Astrocyte (in vitro differentiated cells and primary cell): Measurements from ENCODE around the gene USP54. TPM values are rescaled to one million over a fixed set of nuclear protein-coding genes. Genes with fewer than 3 reads are reported as not detected.

Experiments
- DNase-seq: peaks from one replicate; pipeline ENCODE4 v3.0.0-alpha.2; 2010; ENCODE audit warnings: low read depth
- FAIRE-seq: peaks from 2 replicates; lab custom pipeline; 2011; peaks lifted over from hg19 to GRCh38; lab: Jason Lieb, UNC
- H2AFZ ChIP-seq: 2 replicates; pipeline ENCODE4 v1.6.0; 2012; ENCODE audit warnings: low read depth, low read length, inconsistent platforms
- H3K27ac ChIP-seq: 2 replicates; pipeline ENCODE4 v1.5.1; 2011; ENCODE audit warnings: low read depth, low read length, inconsistent platforms
- H3K27me3 ChIP-seq: 2 replicates; pipeline ENCODE4 v1.6.0; 2011; ENCODE audit warnings: low read length, inconsistent platforms; ENCODE audit not compliant: insufficient read depth
- H3K36me3 ChIP-seq: 2 replicates; pipeline ENCODE4 v1.5.1; 2011; ENCODE audit warnings: low read length, inconsistent platforms; ENCODE audit not compliant: insufficient read depth
- H3K4me1 ChIP-seq: 2 replicates; pipeline ENCODE4 v1.5.1; 2011; ENCODE audit warnings: low read length, inconsistent platforms; ENCODE audit not compliant: insufficient read depth
- H3K4me2 ChIP-seq: 2 replicates; pipeline ENCODE4 v1.6.0; 2012; ENCODE audit warnings: low read length, inconsistent platforms
- H3K4me3 ChIP-seq: 2 replicates; pipeline ENCODE4 v1.5.1; 2011; ENCODE audit warnings: low read depth, mild to moderate bottlenecking, low read length, inconsistent platforms; ENCODE audit not compliant: insufficient read depth
- H3K79me2 ChIP-seq: 2 replicates; pipeline ENCODE4 v1.6.0; 2012; ENCODE audit warnings: mild to moderate bottlenecking, low read length, inconsistent platforms; ENCODE audit not compliant: insufficient read depth
- H3K9ac ChIP-seq: 2 replicates; pipeline ENCODE4 v1.6.0; 2012; ENCODE audit warnings: mild to moderate bottlenecking, low read length, inconsistent platforms
- H3K9me3 ChIP-seq: 2 replicates; pipeline ENCODE4 v1.5.1; 2012; ENCODE audit warnings: low read depth, mild to moderate bottlenecking, low read length, inconsistent platforms; ENCODE audit not compliant: insufficient read depth
- H4K20me1 ChIP-seq: 2 replicates; pipeline ENCODE4 v1.6.0; 2012; ENCODE audit warnings: low read length, inconsistent platforms; ENCODE audit not compliant: insufficient read depth
- H3K27ac Mint-ChIP-seq: one replicate; pipeline ENCODE4 v1.8.0; 2021; ENCODE audit warnings: mild to moderate bottlenecking, mixed read lengths; ENCODE audit not compliant: unreplicated experiment
- H3K27me3 Mint-ChIP-seq: one replicate; pipeline ENCODE4 v1.8.0; 2021; ENCODE audit warnings: low read depth, mixed read lengths; ENCODE audit not compliant: unreplicated experiment
- H3K36me3 Mint-ChIP-seq: one replicate; pipeline ENCODE4 v1.8.0; 2021; ENCODE audit warnings: low read depth, mixed read lengths; ENCODE audit not compliant: unreplicated experiment
- H3K4me1 Mint-ChIP-seq: one replicate; pipeline ENCODE4 v1.8.0; 2021; ENCODE audit warnings: low read depth, mixed read lengths; ENCODE audit not compliant: unreplicated experiment
- H3K4me3 Mint-ChIP-seq: one replicate; pipeline ENCODE4 v1.8.0; 2021; ENCODE audit warnings: mild to moderate bottlenecking, moderate library complexity, mixed read lengths; ENCODE audit not compliant: unreplicated experiment
- H3K9me3 Mint-ChIP-seq: one replicate; pipeline ENCODE4 v1.8.0; 2021; ENCODE audit warnings: mild to moderate bottlenecking, mixed read lengths; ENCODE audit not compliant: unreplicated experiment
- CTCF ChIP-seq: IDR thresholded peaks from 2 replicates; pipeline ENCODE4 v1.5.1; 2011; ENCODE audit warnings: low read depth, mild to moderate bottlenecking, inconsistent platforms, low read length, moderate library complexity; ENCODE audit not compliant: insufficient read depth
- EZH2 ChIP-seq: IDR thresholded peaks from 2 replicates; pipeline ENCODE4 v1.6.1; 2012; ENCODE audit warnings: mild to moderate bottlenecking, low read length, inconsistent platforms; ENCODE audit not compliant: insufficient read depth
- total RNA-seq: library from RNA; stranded (reverse); gene quantifications from 2 replicates; pipeline ENCODE4 v1.2.1, GENCODE V29; 2021

USP54 gene
- total RNA-seq, 1 donor from 2014 or later, result 85.9 TPM

- FAIRE-seq (no peak), DNase-seq (no peak)
- H3K27ac Mint-ChIP-seq, result no peak overlapping the region
- TF ChIP-seq CTCF (no peak), EZH2 (no peak)
- Histone ChIP-seq H3K27me3 (no peaks in the 10 kb centered on the region), H4K20me1 (peaks cover 3% of the 10 kb centered on the region), H3K4me3 (no peak overlapping the region), H3K4me2 (no peak overlapping the region), H3K9me3 (no peaks in the 10 kb centered on the region), H3K27ac (no peak overlapping the region), H3K4me1 (no peaks in the 10 kb centered on the region), H2AFZ (no peak overlapping the region), H3K79me2 (no peaks in the 10 kb centered on the region), H3K36me3 (peaks cover 13% of the 10 kb centered on the region), H3K9ac (no peak overlapping the region)
- no peaks in the 10 kb centered on the region for H3K36me3 Mint-ChIP-seq
- no peaks in the 10 kb centered on the region for H3K9me3 Mint-ChIP-seq
- H3K27me3 Mint-ChIP-seq, result no peaks in the 10 kb centered on the region
- no peaks in the 10 kb centered on the region for H3K4me1 Mint-ChIP-seq
- H3K4me3 Mint-ChIP-seq, result no peak overlapping the region
These were observed 134.8 kb downstream of the USP54 start for GRCh38 chr10:73456187-73456890.

- DNase-seq, result no peak
- Histone ChIP-seq H3K4me1 (no peaks in the 10 kb centered on the region), H3K4me3 (no peak overlapping the region), H2AFZ (no peak overlapping the region), H3K9me3 (no peaks in the 10 kb centered on the region), H3K36me3 (peaks cover 26% of the 10 kb centered on the region), H3K9ac (no peak overlapping the region), H3K27ac (no peak overlapping the region), H3K79me2 (no peaks in the 10 kb centered on the region), H3K27me3 (no peaks in the 10 kb centered on the region), H4K20me1 (no peaks in the 10 kb centered on the region), H3K4me2 (no peak overlapping the region)
- TF ChIP-seq EZH2 (no peak), CTCF (no peak)
- Mint-ChIP-seq H3K9me3 (no peaks in the 10 kb centered on the region), H3K27me3 (no peaks in the 10 kb centered on the region), H3K4me3 (no peak overlapping the region), H3K36me3 (no peaks in the 10 kb centered on the region), H3K4me1 (no peaks in the 10 kb centered on the region), H3K27ac (no peak overlapping the region)
- no peak for FAIRE-seq
These were observed 142.0 kb downstream of the USP54 start for GRCh38 chr10:73449113-73449512.

GRCh38 chr10:73448384-73448783 lies 142.8 kb downstream of the USP54 start:
- Histone ChIP-seq H2AFZ (no peak overlapping the region), H3K79me2 (no peaks in the 10 kb centered on the region), H3K4me2 (no peak overlapping the region), H3K4me1 (no peaks in the 10 kb centered on the region), H3K9ac (no peak overlapping the region), H4K20me1 (no peaks in the 10 kb centered on the region), H3K4me3 (no peak overlapping the region), H3K27me3 (no peaks in the 10 kb centered on the region), H3K36me3 (peaks cover 28% of the 10 kb centered on the region), H3K27ac (no peak overlapping the region), H3K9me3 (no peaks in the 10 kb centered on the region)
- FAIRE-seq (no peak), DNase-seq (no peak)
- H3K27me3 Mint-ChIP-seq, result no peaks in the 10 kb centered on the region
- H3K4me3 Mint-ChIP-seq, result no peak overlapping the region
- H3K9me3 Mint-ChIP-seq, result no peaks in the 10 kb centered on the region
- TF ChIP-seq CTCF (no peak), EZH2 (no peak)
- H3K4me1 Mint-ChIP-seq, result no peaks in the 10 kb centered on the region
- no peak overlapping the region for H3K27ac Mint-ChIP-seq
- no peaks in the 10 kb centered on the region for H3K36me3 Mint-ChIP-seq
